NCI-H1694 (cell line): ENCODE results near the gene LTA4H.

Source experiments
- DNase-seq: peaks from one replicate; lab custom pipeline; 2025; lab: John Stamatoyannopoulos, UW

Gene LTA4H

DNA sequence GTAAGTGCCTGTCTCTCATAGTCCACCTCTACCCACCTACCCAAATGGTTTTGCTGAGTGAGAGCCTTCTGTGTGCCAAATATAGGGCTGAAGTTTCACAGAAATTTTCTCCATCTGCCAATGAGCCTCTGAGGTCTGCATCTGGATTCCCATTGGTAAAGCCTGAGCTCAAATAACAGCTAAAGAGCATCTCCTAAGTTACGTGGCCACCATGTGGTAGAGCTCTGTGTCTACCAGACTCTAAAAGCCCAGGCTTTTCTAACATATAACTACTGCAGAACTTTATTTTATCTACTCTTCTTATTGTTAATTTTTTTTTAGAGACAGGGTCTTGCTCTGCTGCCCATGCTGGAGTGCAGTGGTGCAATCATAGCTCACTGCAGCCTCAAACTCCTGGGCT is 76.3 kb downstream of the LTA4H start:
- DNase-seq = peak; percentile 20

DNA sequence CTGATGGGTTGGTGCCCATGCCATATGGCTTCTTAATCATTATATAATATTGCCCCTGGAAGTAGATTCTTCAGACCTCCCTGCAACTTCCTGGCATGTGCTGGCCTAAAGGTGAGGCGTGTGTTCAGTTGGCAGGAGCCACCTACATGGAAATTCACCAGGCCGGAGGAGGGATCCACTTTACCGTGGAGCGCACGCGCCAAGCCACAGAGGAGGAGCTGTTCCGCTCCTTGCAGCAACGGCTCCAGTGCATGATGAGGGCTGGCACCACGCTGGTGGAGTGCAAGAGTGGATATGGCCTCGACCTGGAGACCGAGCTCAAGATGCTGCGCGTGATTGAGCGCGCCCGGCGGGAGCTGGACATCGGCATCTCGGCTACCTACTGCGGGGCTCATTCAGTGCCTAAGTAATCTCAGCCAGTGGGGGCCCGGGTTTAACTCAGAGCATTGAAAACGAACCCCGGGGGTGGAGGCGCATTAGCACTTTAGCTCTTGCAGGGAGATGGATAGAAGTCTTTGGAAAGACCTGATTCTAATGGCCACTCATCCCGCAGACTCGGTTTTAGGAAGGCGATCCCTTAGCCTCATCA is 78.7 kb downstream of the LTA4H start:
- no peak for DNase-seq

GRCh38 chr12:95955549-95956159 is 79.7 kb downstream of the LTA4H start:
- no peak for DNase-seq

DNA sequence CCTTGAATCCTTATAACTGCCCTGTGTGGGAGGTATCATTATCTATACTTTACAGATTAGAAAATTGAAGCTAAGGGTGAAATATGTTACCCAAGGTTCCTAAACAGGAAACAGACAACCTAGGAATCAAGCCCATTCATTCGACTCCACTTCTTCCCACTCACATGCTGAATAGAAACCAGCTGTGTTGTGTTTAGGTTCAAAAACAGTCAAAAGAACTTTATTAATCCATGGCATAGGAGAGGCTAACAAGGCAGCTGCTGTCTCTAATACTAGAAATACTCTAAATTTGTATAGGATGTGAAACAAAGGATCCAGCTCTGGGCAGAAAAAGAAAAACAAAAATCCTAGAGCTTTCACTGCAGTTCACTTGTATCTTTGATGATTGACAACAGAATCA is 82.4 kb downstream of the LTA4H start:
- no peak for DNase-seq

DNA sequence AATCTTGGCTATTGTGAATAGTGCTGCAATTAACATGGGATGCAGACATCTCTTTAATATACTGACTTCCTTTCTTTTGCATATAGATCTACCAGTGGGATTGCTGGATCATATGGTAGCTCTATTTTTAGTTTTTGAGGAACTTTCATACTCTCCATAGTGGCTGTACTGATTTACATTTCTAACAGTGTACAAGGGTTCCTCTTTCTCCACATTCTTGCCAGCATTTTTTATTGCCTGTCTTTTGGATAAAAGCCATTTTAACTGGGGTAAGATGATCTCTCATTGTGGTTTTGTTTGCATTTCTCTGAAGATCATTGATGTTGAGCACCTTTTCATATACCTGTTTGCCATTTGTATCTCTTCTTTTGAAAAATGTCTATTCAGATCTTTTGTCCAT is 83.9 kb downstream of the LTA4H start:
- no peak for DNase-seq
